Measurements from ENCODE around the gene PLXNA2.

PLXNA2 gene

DNA sequence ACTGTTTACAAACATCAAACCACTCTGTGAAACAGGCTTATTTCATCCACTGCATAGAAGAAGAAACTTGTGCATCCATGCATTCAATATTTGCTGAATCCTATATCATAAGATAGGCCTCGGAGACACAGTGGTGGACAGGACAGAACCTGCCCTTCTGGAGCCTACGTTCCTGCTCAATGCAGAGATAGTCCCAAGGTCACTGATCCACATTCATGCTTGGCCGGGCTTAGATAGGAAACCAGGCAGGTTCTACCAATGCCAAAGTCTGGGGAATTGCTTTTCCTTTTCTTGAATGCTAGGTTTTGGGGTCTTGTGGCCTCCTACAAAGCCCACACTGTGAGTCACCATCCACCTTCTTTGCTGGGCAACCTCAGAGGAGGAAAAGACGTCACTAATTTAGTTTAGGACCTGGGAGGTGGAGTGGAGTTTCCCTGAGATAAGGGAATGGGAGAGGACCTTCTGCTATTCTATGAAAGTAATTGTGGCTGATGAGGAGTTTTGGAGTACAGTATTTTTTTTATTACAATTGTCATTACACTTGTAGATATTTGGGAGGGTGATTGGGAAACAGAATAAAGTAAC, 233.6 kb downstream of the PLXNA2 start:
- CTCF ChIA-PET, result interaction anchor here (3.2 to 6.2 kb wide), 2 partner anchors 10 to 12 kb away, joined by 19 to 52 read pairs; no protein-coding TSS in a partner anchor
- H3K4me3 ChIP-seq (ENCODE audit: low read depth, low read length), result no peak overlapping the region
- TF ChIP-seq, protein P1, sequence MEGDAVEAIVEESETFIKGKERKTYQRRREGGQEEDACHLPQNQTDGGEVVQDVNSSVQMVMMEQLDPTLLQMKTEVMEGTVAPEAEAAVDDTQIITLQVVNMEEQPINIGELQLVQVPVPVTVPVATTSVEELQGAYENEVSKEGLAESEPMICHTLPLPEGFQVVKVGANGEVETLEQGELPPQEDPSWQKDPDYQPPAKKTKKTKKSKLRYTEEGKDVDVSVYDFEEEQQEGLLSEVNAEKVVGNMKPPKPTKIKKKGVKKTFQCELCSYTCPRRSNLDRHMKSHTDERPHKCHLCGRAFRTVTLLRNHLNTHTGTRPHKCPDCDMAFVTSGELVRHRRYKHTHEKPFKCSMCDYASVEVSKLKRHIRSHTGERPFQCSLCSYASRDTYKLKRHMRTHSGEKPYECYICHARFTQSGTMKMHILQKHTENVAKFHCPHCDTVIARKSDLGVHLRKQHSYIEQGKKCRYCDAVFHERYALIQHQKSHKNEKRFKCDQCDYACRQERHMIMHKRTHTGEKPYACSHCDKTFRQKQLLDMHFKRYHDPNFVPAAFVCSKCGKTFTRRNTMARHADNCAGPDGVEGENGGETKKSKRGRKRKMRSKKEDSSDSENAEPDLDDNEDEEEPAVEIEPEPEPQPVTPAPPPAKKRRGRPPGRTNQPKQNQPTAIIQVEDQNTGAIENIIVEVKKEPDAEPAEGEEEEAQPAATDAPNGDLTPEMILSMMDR (IDR thresholded peaks at IDR 0.05; ENCODE audit: insufficient read depth, low read length, missing control alignments), result no peak
- POLR2A ChIA-PET, result no interaction called here
- DNase-seq (ENCODE audit: low read depth, low spot score), result no peak

DNA sequence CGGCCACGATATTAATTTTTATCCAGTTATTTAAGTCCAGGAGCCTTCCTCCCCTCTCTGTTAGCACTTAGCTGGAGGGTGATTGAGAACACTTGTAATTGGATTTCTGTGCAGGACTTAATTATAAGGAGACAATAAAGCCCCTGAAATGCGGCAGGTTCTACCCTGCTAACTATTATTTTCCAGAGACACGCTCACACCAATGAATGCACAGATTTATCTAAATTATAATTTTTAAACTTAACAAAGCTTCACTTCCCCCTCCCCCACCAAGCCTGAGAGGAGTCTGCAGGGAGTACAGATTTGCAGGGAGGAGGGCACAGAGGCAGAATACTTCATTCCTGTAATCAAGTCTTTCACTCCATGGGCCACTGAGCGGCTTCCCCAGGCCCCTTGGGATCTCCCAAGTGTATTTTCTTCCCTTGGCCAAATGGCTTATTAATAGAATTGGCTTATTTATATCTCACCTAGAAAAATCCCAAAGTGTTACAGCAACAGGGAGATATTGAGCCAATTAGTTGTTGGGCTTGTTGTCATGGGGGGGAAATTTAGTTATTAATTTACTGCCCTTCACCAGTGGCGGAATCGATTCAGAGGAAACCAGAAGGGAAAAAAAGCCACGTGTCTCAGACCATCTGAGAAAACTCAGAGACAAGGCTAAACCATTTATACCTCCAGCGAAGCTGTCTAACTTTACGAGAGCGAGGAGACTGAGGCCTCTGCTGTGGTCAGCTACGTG, 234.3 kb downstream of the PLXNA2 start:
- DNase-seq (ENCODE audit: low read depth, low spot score), result no peak
- TF ChIP-seq, protein P1 (IDR thresholded peaks at IDR 0.05; ENCODE audit: insufficient read depth, low read length, missing control alignments), result no peak
- POLR2A ChIA-PET, result no interaction called here
- CTCF ChIA-PET, result interaction anchor here (0.6 to 6.2 kb wide), 6 partner anchors 11 to 235 kb away, joined by 3 to 52 read pairs (median 4); partner anchors contain the start of gene PLXNA2
- no peak overlapping the region for H3K4me3 ChIP-seq (ENCODE audit: low read depth, low read length)

DNA sequence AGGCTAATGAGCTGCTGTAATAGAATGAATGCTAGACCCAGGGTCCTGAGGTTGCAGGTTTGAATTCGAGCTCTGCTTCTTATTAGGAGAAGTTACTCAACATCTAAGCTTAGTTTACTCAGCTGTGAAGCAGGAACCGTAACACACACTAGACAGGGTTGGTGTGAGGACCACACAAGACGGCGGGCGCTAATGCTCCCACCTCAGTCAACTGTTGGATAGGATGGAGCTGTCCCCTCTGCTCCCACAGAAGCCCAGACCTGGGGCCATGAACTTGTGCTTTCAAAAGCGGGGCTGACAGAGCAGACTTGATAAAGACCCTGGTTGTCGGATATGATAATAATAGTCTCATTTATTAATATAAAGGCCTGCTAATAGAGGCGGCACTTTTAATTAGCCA, 234.9 kb downstream of the PLXNA2 start:
- TF ChIP-seq, protein P1 (IDR thresholded peaks at IDR 0.05; ENCODE audit: insufficient read depth, low read length, missing control alignments), result no peak
- no peak overlapping the region for H3K4me3 ChIP-seq (ENCODE audit: low read depth, low read length)
- CTCF ChIA-PET, result interaction anchor here (0.8 to 6.2 kb wide), 5 partner anchors 11 to 235 kb away, joined by 3 to 52 read pairs (median 4); partner anchors contain the start of gene PLXNA2
- DNase-seq (ENCODE audit: low read depth, low spot score), result no peak
- POLR2A ChIA-PET, result no interaction called here

DNA sequence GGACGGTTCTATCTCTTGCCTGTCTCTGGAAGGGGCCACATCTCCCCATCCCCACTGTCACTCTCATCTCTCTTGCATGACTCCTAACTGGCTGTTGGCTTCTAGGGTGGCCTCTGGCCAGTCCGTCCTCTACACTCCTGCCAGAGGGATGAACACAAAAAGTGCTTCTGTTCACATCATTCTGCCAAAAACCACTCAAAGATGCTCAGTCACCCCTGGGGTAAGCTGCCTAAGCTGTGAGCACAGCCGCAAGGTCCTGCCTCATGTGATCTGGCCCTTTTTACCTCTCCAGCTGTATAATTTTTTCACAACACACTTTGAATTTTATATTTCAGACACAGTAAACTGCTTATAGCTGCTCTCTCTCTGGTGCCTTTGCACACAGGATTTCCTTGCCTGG, 235.7 kb downstream of the PLXNA2 start:
- no peak overlapping the region for H3K4me3 ChIP-seq (ENCODE audit: low read depth, low read length)
- TF ChIP-seq, protein P1 (IDR thresholded peaks at IDR 0.05; ENCODE audit: insufficient read depth, low read length, missing control alignments), result no peak
- CTCF ChIA-PET, result interaction anchor here (1.6 to 6.2 kb wide), 7 partner anchors 9 to 236 kb away, joined by 3 to 52 read pairs (median 12); partner anchors contain the start of gene PLXNA2
- no peak for DNase-seq (ENCODE audit: low read depth, low spot score)
- POLR2A ChIA-PET, result no interaction called here

DNA sequence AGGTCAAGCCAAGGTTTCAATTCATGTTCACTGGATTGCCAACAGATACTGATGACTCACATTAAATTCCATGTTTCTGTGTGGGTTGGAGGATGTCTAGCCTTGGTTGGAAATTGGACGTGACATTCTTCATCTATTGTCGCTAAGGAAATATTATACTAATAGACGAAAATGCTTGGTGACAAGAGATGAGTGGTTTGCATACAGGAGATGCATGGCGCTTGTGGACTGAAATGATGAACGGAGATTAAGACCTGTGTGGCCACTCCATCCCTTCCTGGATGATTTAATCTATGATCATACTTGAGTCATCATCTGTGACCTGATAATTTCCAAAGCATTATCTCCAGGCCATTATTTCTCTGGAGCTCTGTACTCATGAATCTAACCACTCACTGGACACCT, 236.2 kb downstream of the PLXNA2 start:
- CTCF ChIA-PET, result interaction anchor here (0.7 to 6.2 kb wide), 15 partner anchors 9 to 1619 kb away, joined by 3 to 52 read pairs (median 4); partner anchors contain the start of gene PLXNA2
- DNase-seq (ENCODE audit: low read depth, low spot score), result no peak
- POLR2A ChIA-PET, result no interaction called here
- TF ChIP-seq, protein P1 (IDR thresholded peaks at IDR 0.05; ENCODE audit: insufficient read depth, low read length, missing control alignments), result no peak
- no peak overlapping the region for H3K4me3 ChIP-seq (ENCODE audit: low read depth, low read length)

DNA sequence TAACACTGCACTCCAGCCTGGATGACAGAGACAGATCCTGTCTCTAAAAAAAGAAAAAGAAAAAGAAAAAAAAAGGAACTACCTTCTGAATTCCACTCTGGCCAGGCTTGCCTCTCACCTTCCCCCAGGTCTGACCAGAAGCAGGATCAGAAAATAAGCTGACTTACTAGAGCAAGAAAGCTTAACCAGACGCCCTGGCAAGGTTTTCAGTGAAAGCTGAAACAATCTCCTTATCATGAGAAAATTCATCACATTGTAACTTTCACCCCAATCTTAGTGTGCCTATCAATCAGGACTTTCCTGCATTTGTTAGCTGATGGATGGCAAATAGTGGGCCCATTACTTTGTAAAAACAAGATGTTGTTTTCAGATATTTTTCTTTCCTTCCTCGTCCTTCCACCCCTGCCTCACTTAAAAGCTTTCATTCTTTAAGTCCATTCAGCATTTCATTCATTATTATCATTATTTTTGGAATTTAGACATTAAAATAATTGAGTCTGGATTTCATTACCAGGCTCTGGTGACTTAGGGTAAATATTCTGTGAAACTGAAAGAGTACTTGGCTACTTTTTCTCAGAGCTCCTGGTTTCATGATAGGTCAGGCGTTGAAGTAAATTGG, 236.8 kb downstream of the PLXNA2 start:
- ChIA-PET CTCF (interaction anchor here (0.7 to 6.2 kb wide), 18 partner anchors 8 to 1620 kb away, joined by 3 to 52 read pairs (median 4); partner anchors contain the start of gene PLXNA2), POLR2A (no interaction called here)
- TF ChIP-seq, protein P1 (IDR thresholded peaks at IDR 0.05; ENCODE audit: insufficient read depth, low read length, missing control alignments), result no peak
- no peak for DNase-seq (ENCODE audit: low read depth, low spot score)
- H3K4me3 ChIP-seq (ENCODE audit: low read depth, low read length), result no peak overlapping the region
